Neuron (in vitro differentiated cells): ENCODE results near the gene SFSWAP.
"Not testable (repeated sequence)": the region's sequence is repeated elsewhere in the genome, so short reads cannot be mapped to it uniquely, and the experiment has no call there.

Source experiments
- H2AFZ ChIP-seq: one replicate; pipeline ENCODE4 v1.6.1; 2013; ENCODE audit warnings: low read depth, mild to moderate bottlenecking, inconsistent platforms, low read length, moderate library complexity
- H3K27me3 ChIP-seq: one replicate; pipeline ENCODE4 v1.6.1; 2013; ENCODE audit warnings: low read length; ENCODE audit not compliant: insufficient read depth
- H3K36me3 ChIP-seq: one replicate; pipeline ENCODE4 v1.6.1; 2013; ENCODE audit warnings: low read length; ENCODE audit not compliant: insufficient read depth
- H3K4me1 ChIP-seq: one replicate; pipeline ENCODE4 v1.6.1; 2013; ENCODE audit warnings: low read length; ENCODE audit not compliant: insufficient read depth
- H3K4me3 ChIP-seq: 2 replicates; pipeline ENCODE4 v1.5.1; 2013; ENCODE audit warnings: mild to moderate bottlenecking, low read length, moderate library complexity
- H3K9me3 ChIP-seq: one replicate; pipeline ENCODE4 v1.6.1; 2013; ENCODE audit warnings: low read length

The SFSWAP gene

DNA sequence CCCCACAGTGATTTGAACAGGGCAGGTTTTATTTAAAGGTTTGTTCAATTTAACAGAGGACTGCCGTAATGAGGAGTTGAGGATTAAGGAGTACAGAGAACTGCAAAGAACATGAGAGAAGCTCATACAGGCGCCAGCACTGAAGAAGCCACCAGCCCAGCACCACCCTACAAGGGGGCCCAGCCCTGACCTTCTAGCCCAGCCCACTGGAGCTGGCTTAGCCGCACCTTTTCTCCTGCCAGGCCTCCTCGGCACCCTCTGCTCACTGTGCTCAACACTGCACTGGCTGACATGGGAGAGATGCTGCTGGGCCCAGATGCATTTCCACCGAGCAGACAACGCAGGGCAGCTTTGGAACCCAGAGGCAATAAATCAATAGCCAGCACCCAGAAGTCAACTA, 36.5 kb upstream of the SFSWAP start:
- Histone ChIP-seq H3K4me3 (no peak overlapping the region), H3K4me1 (no peaks in the 10 kb centered on the region), H3K27me3 (no peaks in the 10 kb centered on the region), H2AFZ (no peak overlapping the region), H3K9me3 (peaks cover 3% of the 10 kb centered on the region), H3K36me3 (no peaks in the 10 kb centered on the region)

DNA sequence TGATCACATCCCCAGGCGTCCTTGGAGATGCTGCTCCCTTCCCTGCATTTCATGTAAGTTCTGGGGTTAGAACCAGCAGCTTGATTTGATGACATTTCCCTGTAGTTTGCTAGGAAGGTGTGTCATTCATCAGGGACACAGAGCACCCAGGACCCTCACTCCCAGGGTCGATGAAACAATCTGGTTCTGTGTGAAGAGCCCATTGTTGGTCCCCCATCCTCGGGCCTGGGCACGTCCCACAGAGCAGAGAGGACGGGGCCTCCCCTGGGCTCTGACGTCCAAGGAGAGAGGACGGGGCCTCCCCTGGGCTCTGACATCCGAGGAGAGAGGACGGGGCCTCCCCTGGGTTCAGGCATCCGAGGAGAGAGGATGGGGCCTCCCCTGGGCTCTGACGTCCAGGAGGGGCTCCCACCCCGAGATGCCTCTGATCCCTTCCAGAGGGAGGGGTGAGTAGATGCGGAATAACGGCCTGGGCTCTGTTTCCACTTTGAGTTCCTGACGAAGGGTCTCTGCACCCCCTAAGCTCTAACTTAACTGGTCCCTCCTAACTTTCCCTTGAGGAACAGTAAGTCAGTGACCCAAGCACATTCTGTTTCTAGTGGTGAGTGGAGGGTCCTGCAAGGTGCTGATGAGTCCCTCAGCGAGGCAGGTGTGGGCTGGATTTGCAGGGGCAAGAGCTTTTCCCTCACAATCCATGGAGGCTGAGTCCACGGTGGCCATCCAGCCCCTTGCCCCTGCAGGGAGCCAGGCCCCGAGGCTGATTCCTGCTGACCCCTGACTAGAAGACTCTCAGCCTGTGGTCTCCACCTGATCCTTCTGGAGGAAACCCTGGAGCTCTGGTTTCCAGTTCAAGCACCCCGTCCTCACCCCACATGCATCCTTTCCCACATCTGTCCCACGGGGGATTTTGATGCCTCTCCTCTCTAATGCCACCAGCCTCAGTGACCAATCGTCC, 35.5 kb upstream of the SFSWAP start:
- Histone ChIP-seq H3K4me3 (no peak overlapping the region), H3K4me1 (no peaks in the 10 kb centered on the region), H2AFZ (no peak overlapping the region), H3K27me3 (no peaks in the 10 kb centered on the region), H3K36me3 (no peaks in the 10 kb centered on the region), H3K9me3 (peaks cover 3% of the 10 kb centered on the region)

DNA sequence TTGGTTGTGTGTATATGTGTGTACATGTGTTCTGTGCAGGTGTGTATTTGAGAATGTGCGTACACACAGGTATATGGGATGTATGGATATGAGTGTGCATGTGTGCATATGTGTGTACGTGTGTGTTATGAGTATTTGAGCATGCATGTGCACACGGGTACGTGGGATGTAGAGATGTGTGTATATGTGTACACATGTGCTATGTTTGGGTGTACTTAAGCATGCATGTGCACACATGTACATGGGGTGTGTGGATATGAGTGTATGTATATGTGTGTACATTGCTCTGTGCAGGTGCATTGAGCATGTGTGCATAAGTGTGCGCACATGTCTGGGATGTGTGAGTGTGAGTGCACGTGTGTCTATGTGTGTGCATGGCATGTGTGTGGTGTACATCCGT, 34.3 kb upstream of the SFSWAP start:
- H3K36me3 ChIP-seq = no peaks in the 10 kb centered on the region
- H3K4me3 ChIP-seq = no peak overlapping the region
- no peaks in the 10 kb centered on the region for H3K27me3 ChIP-seq
- H2AFZ ChIP-seq = no peak overlapping the region
- H3K4me1 ChIP-seq = no peaks in the 10 kb centered on the region
- H3K9me3 ChIP-seq = peaks cover 3% of the 10 kb centered on the region

DNA sequence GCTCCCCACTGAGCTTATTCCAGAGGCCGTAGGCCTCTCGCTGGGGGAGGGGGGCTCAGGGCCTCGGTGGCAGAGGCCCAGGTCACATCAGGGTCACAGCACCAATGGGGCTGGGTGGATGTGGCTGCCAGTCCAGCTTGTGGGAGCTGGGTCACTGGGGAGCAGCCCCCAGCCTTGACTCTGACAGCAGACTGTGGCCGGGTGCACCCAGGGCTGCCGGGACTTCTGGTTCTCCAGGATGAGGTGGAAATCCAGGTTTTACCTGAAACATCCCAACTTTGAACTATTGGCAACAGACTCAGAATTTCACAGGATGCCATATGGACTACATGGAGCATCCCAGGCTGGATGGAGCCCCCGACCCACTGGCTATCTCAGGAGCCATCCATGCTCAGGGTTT, 33.8 kb upstream of the SFSWAP start:
- H3K36me3 ChIP-seq, H3K4me3 ChIP-seq, H2AFZ ChIP-seq, H3K4me1 ChIP-seq, H3K9me3 ChIP-seq, H3K27me3 ChIP-seq: not testable (repeated sequence)

DNA sequence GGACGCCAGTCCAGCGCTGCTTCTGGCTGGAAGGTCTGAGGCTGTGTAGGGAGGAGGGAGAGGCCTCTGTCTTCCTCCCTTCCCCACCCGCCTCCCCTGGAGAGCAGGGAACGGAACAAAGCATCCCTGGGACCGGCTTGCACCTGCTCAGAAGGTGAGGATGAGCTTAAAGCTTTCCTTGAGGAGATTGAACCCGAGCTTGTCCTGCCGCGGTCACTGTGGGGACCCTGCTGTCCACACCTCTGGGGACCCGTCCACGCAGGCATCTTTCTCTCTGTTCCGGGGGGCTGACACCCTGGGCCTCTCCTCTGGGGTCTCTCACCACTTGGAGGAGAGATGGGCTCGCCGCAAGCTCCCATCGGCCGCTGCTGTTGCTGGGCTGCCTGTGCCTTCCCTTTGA, 33.2 kb upstream of the SFSWAP start:
- H3K4me3 ChIP-seq = no peak overlapping the region

DNA sequence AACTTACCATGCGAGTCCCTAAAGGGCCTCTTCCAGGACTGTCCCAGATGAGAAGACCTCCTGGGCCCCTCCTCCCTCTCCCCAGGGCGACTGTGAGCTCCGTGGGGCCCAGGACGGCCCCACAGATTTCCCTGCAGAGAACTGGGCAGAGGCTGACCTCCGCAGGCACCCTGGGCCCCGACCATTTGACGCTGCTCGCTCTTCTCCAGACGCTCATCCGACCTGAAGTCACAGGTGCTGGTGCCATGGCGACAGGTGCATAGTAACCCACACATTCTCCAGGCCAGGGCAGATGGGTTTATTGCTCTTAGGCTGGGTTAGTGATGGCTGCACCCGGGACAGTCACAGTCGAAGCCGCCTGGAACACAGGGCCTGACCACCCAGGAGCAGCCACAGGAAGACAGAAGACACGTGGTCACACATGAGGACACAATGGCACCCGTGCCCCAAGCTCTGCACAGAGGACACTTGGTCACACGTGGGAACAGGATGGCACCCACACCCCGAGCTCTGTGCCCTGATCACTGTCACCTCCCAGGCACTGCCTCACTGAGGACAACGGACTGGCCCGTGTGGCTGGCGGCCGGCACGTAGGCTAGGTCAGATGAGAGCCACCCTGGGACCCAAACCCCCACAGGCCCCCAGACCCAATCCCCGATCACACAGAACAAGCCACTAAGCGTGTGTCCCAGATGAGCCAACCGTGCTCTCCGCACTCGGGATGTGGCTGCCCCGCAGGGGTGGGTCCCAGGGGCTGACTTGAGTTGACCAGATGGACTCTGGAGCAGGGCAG, 32.3 kb upstream of the SFSWAP start:
- H3K4me1 ChIP-seq, H3K27me3 ChIP-seq, H2AFZ ChIP-seq, H3K4me3 ChIP-seq, H3K36me3 ChIP-seq, H3K9me3 ChIP-seq: not testable (repeated sequence)

More for the DNA sequence above, 33.2 kb upstream of the SFSWAP start:
- Histone ChIP-seq H3K4me1 (no peaks in the 10 kb centered on the region), H3K27me3 (no peaks in the 10 kb centered on the region), H3K36me3 (no peaks in the 10 kb centered on the region), H2AFZ (no peak overlapping the region), H3K9me3 (peaks cover 3% of the 10 kb centered on the region)

DNA sequence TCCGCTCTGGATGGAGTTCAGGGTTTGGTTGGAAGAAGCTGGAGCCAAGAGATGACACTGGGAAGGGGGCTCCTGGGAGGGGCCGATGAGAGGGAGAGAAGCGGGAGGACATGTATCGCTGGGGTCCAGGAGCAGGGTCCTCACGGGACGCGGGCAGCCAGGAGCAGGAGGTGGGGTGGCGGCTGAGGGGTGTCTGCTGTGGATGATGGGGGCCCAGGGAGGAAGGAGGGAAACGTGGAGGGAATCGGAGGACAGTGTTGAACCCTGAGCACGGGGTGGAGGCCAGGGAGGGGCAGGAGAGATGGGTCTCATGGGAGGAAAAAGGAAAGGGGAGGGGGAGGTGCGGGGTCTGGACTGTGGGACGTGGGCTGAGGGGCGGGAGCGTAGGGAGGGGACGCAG, 31.7 kb upstream of the SFSWAP start:
- H3K4me1 ChIP-seq, H3K36me3 ChIP-seq, H3K4me3 ChIP-seq, H3K27me3 ChIP-seq, H2AFZ ChIP-seq, H3K9me3 ChIP-seq: not testable (repeated sequence)

DNA sequence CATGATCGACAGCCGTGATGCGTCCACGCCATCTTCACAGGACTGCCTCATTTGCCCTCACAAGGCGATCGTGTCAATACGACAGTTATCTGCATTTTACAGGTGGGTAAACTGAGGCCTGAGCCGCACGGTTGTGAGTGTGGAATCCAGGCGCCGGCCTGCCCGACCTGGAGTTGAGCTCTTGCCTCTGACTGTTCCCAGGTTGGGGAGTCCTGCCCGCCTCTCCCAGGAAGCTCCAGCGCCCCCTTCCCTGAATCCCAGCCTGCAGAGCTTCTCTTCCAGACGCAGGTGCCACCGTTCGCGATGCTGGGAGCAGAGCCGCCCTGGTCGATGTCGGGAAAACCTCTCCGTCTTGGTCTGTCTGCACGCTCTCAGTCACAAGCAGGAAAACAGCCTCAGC, 31.1 kb upstream of the SFSWAP start:
- H3K36me3 ChIP-seq, H3K9me3 ChIP-seq, H2AFZ ChIP-seq, H3K4me1 ChIP-seq, H3K4me3 ChIP-seq, H3K27me3 ChIP-seq: not testable (repeated sequence)

DNA sequence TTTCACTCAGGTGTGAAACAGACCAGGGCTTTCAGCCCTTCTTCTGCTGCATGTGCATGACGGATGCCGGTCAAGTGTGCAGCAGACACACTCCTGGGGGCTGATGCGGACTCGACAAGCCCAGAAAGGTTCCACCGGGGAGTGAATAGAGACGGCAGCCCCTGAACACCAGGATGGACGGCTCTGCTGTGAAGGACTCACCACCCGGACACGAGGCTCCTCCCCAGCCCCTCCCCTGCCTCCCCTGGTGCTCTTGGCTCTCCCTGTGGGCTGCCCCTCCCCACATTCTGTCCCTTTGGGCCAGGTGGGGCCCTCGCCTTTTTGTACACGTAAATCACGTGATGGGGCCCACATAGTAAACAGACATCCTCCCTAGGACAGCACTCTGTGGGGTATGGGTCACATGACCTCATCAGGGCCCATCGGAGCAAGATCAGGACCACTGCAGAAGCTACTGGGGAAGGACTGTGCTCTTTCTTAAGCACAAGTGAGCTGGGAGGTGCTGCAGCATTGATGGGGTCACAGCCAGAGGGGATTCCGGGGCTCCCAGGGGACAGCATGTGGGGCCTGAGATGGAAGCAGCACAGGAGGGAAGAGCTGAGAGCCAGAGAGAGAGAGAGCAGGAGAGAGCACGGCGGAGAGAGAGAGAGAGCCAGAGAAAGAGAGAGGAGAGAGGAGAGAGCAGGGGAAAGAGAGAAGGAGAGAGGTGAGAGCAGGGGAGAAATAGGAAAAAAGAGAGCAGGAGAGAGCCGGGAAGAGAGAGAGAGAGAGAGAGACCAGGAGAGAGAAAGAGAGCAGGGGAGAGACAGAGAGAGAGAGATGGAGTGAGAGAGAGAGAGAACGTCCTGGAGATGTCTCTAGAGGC, 30.3 kb upstream of the SFSWAP start:
- H3K4me1 ChIP-seq, H2AFZ ChIP-seq, H3K27me3 ChIP-seq: not testable (repeated sequence)

DNA sequence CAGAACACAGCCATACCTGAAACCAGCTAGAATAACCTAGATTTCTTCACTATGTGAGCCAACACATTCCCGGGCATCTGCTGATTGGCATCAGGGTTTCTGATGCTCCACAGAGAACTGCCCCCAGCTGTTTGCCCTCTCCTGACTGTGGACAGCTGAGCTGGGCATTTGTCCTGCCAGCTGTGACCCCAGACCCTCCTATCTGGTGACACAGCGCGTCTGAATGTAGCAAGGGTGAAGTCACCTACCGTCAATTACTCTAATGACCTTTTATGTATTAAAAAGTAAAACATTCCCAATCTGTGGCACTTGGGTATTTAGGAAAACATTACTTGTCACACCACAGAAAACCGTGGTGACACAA, 29.7 kb upstream of the SFSWAP start:
- H2AFZ ChIP-seq = no peak overlapping the region
- no peak overlapping the region for H3K4me3 ChIP-seq
- no peaks in the 10 kb centered on the region for H3K9me3 ChIP-seq
- H3K4me1 ChIP-seq = no peaks in the 10 kb centered on the region
- H3K27me3 ChIP-seq = no peaks in the 10 kb centered on the region
- H3K36me3 ChIP-seq = no peaks in the 10 kb centered on the region

More for the DNA sequence above, 30.3 kb upstream of the SFSWAP start:
- H3K4me3 ChIP-seq, H3K9me3 ChIP-seq, H3K36me3 ChIP-seq: not testable (repeated sequence)

DNA sequence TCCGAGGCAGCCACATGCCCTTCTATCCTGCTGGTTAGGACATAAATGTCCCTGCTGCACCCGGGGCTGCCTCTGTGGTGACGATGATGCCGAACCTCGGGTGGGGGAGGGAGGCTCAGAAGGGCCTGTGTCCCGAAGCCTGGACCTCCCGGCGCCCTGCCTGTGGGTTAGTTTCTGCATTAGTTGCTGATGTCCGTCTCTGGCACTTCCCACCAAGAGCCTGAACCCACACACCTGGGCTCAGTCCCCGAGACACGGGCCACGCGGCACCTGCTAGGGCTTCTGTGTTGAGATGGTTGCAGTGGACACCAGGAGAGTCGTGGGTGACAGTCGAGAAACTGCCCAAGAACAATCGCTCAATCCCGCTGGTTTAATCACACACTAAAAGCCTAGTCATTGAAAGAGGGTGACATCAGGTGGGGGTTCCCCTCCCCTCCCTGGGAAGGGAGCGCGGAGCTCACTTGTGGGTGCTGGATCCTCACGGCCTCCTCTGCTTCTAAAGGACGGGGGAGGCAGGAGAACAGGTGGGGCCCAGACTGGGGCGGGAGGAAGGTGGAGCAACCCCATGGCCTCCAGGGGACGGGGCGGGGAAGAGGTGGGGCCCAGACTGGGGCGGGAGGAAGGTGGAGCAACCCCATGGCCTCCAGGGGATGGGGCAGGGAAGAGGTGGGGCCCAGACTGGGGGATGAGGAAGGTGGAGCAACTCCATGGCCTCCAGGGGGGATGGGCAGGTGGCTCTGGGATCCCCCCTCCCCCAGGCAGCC, 29.0 kb upstream of the SFSWAP start:
- H3K27me3 ChIP-seq, H3K4me3 ChIP-seq, H3K4me1 ChIP-seq, H3K9me3 ChIP-seq, H3K36me3 ChIP-seq, H2AFZ ChIP-seq: not testable (repeated sequence)

DNA sequence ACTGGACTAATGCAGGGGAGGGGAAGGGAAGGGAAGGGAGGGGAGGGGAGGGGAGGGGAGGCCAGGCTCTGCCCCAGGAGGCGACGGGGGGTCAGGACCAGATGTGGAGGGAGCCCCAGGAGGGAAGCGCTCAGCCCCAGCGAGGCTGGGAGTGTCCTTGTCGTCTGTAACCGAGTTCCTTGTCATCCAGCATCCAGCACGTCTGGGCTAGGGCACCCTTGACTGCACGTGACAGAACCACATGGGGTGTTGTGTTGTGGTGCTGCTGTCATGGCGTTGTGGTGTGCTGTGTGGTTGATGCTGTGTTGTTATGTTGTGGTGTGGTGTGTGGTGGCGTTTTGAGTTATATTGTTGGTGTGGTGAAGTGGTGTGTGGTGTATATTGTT, 28.4 kb upstream of the SFSWAP start:
- Histone ChIP-seq H3K27me3 (no peaks in the 10 kb centered on the region), H2AFZ (no peak overlapping the region), H3K9me3 (no peaks in the 10 kb centered on the region), H3K4me1 (no peaks in the 10 kb centered on the region), H3K4me3 (no peak overlapping the region), H3K36me3 (no peaks in the 10 kb centered on the region)
